Measurements from ENCODE around the gene ALDH3B2. TPM values are rescaled to one million over a fixed set of nuclear protein-coding genes. Genes with fewer than 3 reads are reported as not detected.

Gene ALDH3B2
- total RNA-seq, 1 donor from 2014 or later: not detected

DNA sequence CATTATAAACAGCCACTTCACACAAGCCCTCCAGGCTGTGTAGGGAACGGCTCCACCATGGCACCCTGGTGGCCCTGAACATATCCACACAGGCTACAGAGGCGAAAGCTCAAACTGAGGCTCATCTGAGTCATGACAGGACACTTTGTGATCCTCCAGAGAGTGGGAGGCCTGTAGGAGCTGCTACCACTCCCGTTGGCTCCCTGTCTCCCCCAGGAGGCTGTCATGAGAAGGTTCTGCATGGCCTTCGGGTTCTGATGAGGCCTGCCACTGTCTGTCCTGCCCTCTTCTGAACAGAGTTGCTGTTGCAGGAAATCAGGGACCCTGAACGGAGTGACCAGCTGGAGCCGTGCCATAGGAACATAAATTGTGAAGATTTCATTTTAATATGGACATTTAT, 23.8 kb upstream of the ALDH3B2 start:
- DNase-seq: no peak
- H3K4me1 Mint-ChIP-seq: no peaks in the 10 kb centered on the region
- CTCF ChIA-PET: no interaction called here
- H3K36me3 Mint-ChIP-seq (ENCODE audit: low read depth): no peaks in the 10 kb centered on the region
- H3K27me3 Mint-ChIP-seq: peaks cover 16% of the 10 kb centered on the region
- H3K4me3 Mint-ChIP-seq: no peak overlapping the region
- no peak overlapping the region for H3K27ac Mint-ChIP-seq
- TF ChIP-seq, protein P1, sequence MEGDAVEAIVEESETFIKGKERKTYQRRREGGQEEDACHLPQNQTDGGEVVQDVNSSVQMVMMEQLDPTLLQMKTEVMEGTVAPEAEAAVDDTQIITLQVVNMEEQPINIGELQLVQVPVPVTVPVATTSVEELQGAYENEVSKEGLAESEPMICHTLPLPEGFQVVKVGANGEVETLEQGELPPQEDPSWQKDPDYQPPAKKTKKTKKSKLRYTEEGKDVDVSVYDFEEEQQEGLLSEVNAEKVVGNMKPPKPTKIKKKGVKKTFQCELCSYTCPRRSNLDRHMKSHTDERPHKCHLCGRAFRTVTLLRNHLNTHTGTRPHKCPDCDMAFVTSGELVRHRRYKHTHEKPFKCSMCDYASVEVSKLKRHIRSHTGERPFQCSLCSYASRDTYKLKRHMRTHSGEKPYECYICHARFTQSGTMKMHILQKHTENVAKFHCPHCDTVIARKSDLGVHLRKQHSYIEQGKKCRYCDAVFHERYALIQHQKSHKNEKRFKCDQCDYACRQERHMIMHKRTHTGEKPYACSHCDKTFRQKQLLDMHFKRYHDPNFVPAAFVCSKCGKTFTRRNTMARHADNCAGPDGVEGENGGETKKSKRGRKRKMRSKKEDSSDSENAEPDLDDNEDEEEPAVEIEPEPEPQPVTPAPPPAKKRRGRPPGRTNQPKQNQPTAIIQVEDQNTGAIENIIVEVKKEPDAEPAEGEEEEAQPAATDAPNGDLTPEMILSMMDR (IDR thresholded peaks at IDR 0.05): no peak
- ATAC-seq (ENCODE audit: low read depth): no peak
- H3K9me3 Mint-ChIP-seq: peaks cover 12% of the 10 kb centered on the region
- intact Hi-C loops (cut with micrococcal nuclease): no loop called here
- POLR2A ChIA-PET: no interaction called here

DNA sequence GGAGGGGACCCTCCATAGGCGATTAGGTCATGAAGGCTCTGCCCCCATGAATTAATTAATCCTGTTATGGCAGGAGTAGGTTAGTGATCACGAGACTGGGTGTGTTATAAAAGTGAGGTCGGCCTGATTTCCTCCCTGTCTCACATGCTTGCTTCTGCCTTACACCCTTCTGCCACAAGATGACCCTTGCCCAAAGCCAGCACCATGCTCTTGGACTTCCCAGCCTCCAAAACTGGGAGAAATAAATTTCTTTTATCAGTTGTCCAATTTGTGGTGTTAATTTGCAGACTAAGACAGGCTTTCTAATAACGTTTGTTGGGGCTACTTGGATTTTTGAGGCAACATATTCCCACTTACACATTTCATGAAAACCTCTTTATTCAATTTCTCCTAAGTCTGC, 23.4 kb upstream of the ALDH3B2 start:
- intact Hi-C loops (cut with micrococcal nuclease): no loop called here
- no peak for ATAC-seq (ENCODE audit: low read depth)
- H3K27ac Mint-ChIP-seq: no peak overlapping the region

DNA sequence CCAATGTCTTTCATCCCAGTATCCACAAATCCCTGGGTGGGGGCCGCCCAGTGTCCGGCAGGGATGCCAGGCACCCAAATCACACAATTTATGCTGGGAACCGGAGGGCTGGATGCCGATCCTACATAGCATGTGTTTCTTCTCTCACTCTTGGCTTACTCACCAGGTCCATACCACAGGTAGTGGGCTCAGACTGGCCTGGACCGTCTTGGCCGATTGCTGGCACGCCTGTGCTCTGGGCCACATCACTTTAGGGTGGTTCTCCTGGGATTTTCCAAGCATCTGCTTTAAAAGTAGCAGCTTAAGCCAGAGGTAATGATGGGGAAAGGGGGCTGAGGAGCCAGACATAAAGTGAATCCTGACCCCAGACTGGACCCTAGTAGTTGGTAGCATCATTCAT, 22.6 kb upstream of the ALDH3B2 start:
- CTCF ChIA-PET: no interaction called here
- H3K9me3 Mint-ChIP-seq: peaks cover 12% of the 10 kb centered on the region
- no peak for DNase-seq
- H3K36me3 Mint-ChIP-seq (ENCODE audit: low read depth): no peaks in the 10 kb centered on the region
- POLR2A ChIA-PET: interaction anchor here (0.5 kb wide), 1 partner anchor 16 kb away, joined by 3 read pairs; no protein-coding TSS in a partner anchor
- H3K4me1 Mint-ChIP-seq: no peaks in the 10 kb centered on the region
- no peak for ATAC-seq (ENCODE audit: low read depth)
- H3K4me3 Mint-ChIP-seq: no peak overlapping the region
- H3K27me3 Mint-ChIP-seq: peaks cover 15% of the 10 kb centered on the region
- H3K27ac Mint-ChIP-seq: no peak overlapping the region
- TF ChIP-seq, protein P1 (IDR thresholded peaks at IDR 0.05): no peak
- intact Hi-C loops (cut with micrococcal nuclease): no loop called here

More for the DNA sequence above, 23.4 kb upstream of the ALDH3B2 start:
- no peaks in the 10 kb centered on the region for H3K4me1 Mint-ChIP-seq
- TF ChIP-seq, protein P1 (IDR thresholded peaks at IDR 0.05): no peak
- H3K4me3 Mint-ChIP-seq: no peak overlapping the region
- ChIA-PET POLR2A (interaction anchor here (0.5 to 0.7 kb wide), 2 partner anchors 30 to 1839 kb away, joined by 4 read pairs; no protein-coding TSS in a partner anchor), CTCF (no interaction called here)
- H3K27me3 Mint-ChIP-seq: peaks cover 12% of the 10 kb centered on the region
- H3K9me3 Mint-ChIP-seq: peaks cover 12% of the 10 kb centered on the region
- DNase-seq: no peak
- H3K36me3 Mint-ChIP-seq (ENCODE audit: low read depth): no peaks in the 10 kb centered on the region

DNA sequence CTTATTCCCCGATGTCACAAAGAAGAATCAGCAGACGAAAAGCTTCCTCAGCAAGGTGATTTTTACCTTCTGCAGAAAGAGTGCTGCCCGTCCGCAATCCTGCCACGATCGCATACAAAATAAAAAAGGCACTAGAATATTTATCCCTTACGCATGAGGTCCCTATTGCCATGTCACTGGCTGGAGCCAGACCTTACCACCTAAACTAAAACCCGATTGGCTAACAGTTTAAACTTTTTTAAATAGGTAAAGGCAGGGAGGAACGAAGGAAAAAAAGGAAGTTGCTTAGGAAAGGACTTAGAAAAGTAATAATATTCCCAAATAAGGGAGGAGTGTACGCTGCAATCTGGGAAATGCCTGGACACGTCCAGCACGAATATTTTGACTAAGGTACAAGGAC, 21.2 kb upstream of the ALDH3B2 start:
- peaks cover 15% of the 10 kb centered on the region for H3K27me3 Mint-ChIP-seq
- H3K27ac Mint-ChIP-seq: no peak overlapping the region
- DNase-seq (no peak), ATAC-seq (ENCODE audit: low read depth) (no peak)
- ChIA-PET CTCF (no interaction called here), POLR2A (no interaction called here)
- H3K4me3 Mint-ChIP-seq: no peak overlapping the region
- no peaks in the 10 kb centered on the region for H3K4me1 Mint-ChIP-seq
- peaks cover 12% of the 10 kb centered on the region for H3K9me3 Mint-ChIP-seq
- TF ChIP-seq, protein P1 (IDR thresholded peaks at IDR 0.05): no peak
- intact Hi-C loops (cut with micrococcal nuclease): no loop called here
- H3K36me3 Mint-ChIP-seq (ENCODE audit: low read depth): no peaks in the 10 kb centered on the region

DNA sequence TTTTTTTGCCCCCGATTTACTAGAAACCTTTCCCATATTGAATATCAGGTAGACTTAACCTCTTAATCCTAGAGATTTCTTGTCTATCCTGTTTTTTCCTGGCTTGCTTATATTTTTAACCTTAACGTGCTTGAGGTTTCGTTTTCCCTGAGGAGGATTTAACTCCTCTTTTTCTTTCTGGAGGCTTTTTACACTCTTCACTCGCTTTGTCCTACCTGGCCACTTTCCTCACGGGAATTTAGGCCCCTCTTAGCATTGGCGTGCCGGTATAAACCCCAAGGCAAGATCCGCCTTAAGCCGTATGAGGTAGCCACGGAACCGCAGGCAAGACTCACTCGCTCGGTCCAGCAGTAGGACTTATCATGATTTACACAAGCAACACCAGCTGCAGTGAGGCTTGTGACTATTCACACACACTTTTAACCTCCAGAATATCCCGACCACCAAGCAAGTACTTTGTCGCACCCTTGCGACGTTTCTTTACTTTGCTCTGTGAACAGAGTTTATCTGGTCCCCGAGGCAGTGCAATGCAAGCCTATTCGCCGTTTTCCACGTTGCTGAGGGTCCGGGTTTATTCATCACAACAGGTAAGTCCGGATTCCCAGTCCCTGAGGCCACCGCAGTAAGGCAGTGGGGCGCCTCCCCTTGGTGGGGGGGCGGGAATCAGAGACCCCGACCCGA, 20.6 kb upstream of the ALDH3B2 start:
- ATAC-seq (ENCODE audit: low read depth) (no peak), DNase-seq (no peak)
- CTCF ChIA-PET: no interaction called here
- POLR2A ChIA-PET: no interaction called here
- TF ChIP-seq, protein P1 (IDR thresholded peaks at IDR 0.05): no peak
- Mint-ChIP-seq H3K27ac (no peak overlapping the region), H3K4me1 (no peaks in the 10 kb centered on the region), H3K9me3 (peaks cover 11% of the 10 kb centered on the region), H3K4me3 (no peak overlapping the region), H3K27me3 (peaks cover 15% of the 10 kb centered on the region), H3K36me3 (ENCODE audit: low read depth) (no peaks in the 10 kb centered on the region)
- intact Hi-C loops (cut with micrococcal nuclease): no loop called here

Data from activated B cell treated with CpG ODN at 0.5 μM for 24 hours (primary cell).